Activated T-cell treated with anti-CD3 and anti-CD28 coated beads for 48 hours (primary cell): Measurements from ENCODE around the gene PHRF1.

ENCODE experiments used
- DNase-seq: peaks from one replicate; pipeline ENCODE4 v3.0.0-alpha.2; 2020; ENCODE audit warnings: low read depth

PHRF1 gene

GRCh38 chr11:596374-596773, 20.1 kb downstream of the PHRF1 start:
- DNase-seq = no peak

DNA sequence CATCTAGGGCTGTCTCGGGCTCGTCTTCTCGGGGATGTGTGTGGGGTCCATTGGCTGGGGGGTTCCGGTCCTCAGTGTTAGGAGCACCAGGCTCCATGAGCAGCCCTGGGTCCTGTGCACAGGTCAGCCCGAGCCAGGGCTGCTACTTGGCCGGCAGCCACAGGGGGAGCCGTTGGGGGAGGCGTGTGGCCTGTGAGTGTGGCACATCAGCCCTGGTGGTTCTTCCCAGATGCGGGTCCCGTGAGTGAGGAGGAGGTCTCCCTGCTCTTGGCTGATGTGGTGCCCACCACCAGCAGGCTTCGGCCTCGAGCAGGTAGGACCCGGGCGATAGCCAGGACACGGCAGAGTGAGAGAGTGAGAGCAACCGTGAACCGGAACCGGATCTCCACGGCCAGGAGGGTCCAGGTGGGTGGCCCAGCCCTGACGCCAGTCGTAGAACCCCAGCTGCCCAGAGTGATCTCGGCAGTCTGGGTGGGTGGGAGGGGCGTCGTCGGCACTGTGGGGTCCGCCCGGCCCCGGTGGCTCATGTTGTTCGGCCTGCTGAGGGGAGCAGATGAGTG, 21.0 kb downstream of the PHRF1 start:
- no peak for DNase-seq

DNA sequence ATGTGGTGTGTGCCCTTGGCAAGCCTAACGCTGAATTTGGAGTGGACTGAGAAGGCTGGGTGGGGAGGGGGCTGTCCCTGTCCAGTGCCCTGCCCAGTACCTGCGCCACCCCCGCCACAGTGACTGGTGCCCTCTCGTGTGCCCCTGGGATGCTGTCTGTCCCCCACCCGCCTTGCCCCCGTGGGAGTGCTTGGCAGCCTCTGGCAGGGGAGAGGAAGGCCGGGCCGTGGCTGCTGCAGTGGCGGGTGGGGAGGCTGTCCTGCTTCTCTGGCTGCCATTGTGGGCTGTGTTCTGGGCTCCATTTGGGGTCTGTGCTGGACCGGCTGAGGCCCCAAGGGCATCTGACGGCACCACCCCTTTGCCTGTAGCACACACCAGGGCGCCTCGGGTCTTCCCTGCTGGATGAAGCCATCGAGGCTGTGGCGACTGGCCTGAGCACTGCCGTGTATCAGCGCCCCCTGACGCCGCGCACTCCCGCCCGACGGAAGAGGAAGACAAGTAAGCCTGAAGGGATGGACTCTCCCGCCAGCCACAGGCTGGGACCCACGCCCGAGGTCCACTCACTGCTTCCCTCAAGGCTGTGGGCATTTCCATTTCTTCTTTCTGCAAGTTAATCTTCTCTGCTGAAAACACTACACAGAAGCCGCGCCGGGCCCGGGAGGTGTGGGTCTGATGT, 21.9 kb downstream of the PHRF1 start:
- no peak for DNase-seq

DNA sequence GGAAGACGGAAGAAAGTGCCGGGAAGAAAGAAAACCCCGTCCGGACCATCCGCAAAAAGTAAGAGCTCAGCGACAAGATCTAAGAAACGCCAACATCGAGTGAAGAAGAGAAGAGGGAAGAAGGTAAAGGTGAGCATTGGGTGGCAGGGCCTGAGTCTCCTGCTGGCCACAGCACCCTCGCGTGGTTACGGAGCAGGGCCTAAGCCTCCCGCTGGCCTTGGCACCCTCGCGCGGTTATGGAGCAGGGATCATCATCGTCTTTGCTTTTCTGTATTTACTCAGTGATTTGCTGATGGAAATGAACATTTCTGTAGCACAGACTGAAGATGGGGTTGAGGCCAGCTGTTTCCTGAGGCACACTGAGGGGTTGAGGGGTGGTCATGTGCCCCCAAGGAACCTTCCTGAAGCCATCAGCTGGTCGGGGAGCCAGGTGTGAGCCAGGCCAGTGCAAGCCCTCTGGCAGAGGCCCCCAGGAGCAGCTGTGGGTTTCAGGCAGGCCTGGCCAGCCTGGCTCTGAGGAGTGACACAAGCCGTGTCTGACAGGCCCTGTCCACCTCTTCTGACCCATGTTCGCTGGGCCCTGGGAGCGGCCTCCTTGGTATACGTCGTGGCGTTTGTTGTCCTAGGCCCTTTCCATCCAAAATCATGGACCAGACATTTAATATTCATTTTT, 25.4 kb downstream of the PHRF1 start:
- no peak for DNase-seq

DNA sequence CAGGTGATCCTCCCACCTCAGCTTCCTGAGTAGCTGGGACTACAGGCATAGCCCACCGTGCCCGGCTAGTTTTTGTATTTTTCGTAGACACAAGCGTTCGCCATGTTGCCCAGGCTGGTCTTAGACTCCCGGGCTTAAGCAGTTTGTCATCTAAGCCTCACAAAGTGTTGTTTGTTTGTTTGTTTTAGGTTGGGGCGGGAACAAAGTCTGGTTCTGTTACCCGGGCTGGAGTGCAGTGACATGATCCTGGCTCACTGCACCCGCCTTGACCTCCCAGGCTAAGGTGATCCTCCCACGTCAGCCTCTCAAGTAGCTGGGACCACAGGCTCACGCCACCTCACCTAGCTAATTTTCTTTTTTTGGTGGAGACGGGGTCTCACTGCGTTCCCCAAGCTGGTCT, 26.9 kb downstream of the PHRF1 start:
- DNase-seq = no peak

GRCh38 chr11:605286-606129, 29.2 kb downstream of the PHRF1 start:
- DNase-seq = no peak

DNA sequence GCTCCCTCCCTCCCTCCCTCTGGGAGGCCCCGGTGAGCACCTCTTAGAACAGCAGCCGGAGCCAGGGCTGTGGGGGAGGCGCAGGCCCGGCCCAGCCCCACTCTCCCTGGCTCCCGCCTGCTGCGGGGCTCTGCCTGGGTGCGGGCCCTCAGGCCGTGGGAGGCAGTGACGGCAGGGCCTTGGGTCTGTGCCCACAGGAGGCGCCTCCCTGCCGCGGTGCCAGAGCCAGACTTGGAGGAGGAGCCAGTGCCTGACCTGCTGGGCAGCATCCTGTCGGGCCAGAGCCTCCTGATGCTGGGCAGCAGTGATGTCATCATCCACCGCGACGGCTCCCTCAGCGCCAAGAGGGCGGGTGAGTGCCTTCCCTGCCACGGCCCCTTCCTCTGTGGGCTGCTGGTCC, 30.0 kb downstream of the PHRF1 start:
- no peak for DNase-seq

DNA sequence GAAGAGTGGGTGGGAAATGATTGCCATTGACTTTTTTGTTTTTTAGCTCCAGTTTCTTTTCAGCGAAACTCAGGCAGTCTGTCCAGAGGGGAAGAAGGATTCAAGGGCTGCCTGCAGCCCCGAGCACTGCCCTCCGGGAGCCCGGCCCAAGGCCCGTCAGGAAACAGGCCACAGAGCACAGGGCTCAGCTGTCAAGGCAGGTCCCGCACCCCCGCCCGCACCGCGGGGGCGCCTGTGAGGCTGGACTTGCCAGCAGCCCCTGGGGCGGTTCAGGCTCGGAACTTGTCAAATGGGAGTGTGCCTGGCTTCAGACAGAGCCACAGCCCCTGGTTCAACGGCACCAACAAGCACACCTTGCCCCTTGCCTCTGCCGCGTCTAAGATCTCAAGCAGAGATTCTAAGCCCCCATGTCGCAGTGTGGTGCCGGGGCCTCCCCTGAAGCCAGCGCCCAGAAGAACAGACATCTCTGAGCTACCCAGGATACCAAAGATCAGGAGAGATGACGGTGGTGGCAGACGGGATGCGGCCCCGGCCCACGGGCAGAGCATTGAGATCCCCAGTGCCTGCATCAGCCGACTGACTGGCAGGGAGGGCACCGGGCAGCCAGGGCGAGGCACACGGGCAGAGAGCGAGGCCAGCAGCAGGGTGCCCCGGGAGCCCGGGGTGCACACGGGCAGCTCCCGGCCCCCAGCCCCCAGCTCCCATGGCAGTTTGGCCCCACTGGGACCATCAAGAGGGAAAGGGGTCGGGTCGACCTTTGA, 30.9 kb downstream of the PHRF1 start:
- DNase-seq = no peak

- DNase-seq = no peak
These were observed 31.8 kb downstream of the PHRF1 start for GRCh38 chr11:607971-608659.

DNA sequence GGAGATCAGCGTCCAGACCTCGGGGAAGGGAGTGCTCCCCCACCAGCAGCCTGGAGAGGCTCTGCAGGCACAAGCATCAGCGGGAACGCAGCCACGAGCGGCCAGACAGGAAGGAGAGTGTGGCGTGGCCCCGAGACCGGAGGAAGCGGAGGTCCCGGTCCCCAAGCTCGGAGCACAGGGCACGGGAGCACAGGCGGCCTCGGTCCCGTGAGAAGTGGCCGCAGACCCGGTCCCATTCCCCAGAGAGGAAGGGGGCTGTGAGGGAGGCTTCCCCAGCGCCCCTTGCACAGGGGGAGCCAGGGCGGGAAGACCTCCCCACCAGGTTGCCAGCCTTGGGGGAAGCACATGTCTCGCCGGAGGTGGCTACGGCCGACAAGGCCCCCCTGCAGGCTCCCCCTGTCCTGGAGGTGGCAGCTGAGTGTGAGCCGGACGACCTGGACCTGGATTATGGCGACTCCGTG, 32.6 kb downstream of the PHRF1 start:
- no peak for DNase-seq

GRCh38 chr11:609341-609811, 33.1 kb downstream of the PHRF1 start:
- no peak for DNase-seq

GRCh38 chr11:610146-610801, 34.0 kb downstream of the PHRF1 start:
- no peak for DNase-seq

DNA sequence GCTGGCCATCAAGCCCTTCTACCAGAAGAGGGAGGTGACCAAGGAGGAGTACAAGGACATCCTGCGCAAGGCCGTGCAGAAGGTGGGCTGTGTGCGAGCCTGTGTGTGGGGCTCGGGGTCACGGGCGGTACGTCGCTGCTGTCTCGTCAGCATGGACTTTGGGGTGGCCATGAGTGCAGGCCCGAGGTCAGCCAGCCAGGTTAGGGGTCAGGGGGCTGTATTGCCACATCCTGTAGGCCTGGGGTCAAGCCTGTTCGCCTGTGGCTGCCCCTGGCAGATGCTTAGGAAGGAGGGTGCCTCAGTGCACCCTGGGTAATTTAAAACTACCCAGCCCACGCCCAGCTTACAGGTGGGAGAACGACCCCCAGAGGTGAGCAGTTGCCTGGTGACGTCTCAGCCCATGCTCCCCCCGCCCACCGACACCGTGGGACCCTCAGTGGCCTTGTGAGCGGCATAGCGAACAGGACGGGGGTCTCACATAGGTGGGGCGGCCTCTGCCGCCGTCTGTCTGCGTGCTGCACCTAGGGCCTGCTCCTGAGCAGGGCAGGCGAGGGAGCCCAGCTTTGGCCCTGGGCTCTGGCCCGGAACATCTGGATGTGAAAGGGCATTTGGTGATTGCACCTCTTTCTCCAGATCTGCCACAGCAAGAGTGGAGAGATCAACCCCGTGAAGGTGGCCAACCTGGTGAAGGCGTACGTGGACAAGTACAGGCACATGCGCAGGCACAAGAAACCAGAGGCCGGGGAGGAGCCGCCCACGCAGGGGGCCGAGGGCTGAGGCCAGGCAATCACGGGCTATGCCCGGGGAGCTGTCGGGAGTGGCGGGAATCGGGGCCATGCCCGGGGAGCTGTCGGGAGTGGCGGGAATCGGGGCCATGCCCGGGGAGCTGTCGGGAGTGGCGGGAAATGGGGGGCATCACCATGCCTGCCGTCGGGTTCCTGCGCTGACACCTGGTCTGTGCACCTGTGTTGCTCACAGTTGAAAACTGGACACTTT, 35.0 kb downstream of the PHRF1 start:
- DNase-seq = no peak

DNA sequence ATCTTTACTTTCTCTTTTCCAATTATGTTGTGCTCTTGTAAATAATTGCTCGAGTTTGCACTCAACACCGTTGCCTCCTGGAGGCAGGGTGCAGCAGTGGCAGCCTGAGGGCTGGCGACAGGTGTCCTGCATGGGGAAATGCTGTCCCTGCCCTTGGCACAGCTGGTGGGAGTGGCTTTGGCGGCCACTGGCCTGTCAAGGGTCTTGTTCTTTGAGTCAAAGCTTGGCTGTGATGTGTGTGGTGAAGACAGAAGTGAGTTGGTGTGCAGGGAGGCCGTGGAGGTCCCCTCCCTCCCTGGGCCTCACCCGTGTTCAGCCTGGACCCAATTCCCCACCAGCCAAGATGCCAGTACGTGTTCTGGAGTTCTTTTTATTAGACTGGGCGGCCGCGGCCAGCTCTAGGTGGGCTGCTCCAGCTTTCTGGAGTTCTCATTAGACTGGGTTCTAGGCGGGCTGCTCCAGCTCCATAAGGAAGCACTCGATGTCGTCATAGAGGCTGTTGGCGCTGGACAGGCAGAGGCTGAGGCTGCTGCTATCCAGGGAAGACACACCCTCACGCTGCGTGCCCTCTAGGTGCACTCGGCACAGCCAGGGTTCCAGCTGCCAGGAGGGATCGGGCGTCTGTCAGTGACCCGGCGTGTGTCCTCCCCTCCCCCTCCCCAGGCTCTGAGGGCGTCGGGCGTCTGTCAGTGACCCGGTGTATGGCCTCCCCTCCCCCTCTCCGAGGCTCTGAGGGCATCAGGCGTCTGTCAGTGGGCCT, 36.1 kb downstream of the PHRF1 start:
- no peak for DNase-seq

DNA sequence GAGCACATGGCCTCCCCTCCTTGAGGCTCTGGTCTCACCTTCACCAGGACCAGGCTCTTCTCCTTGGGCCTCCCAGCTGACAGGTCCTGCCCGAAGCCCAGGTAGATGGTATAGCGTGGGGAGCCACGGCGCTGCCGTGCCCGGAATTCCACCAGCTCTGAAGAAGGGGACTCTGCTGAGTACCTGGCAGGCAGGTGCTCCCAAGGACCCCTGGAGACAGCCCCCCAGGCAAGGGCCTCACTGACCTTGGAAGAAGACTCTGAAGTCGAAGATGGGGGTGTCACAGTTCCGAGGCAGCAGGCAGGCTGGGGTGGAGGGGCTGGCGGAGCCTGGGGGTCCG, 36.7 kb downstream of the PHRF1 start:
- DNase-seq = no peak

- DNase-seq = peak; percentile 72
These were observed 37.2 kb downstream of the PHRF1 start for GRCh38 chr11:613369-613968.

DNA sequence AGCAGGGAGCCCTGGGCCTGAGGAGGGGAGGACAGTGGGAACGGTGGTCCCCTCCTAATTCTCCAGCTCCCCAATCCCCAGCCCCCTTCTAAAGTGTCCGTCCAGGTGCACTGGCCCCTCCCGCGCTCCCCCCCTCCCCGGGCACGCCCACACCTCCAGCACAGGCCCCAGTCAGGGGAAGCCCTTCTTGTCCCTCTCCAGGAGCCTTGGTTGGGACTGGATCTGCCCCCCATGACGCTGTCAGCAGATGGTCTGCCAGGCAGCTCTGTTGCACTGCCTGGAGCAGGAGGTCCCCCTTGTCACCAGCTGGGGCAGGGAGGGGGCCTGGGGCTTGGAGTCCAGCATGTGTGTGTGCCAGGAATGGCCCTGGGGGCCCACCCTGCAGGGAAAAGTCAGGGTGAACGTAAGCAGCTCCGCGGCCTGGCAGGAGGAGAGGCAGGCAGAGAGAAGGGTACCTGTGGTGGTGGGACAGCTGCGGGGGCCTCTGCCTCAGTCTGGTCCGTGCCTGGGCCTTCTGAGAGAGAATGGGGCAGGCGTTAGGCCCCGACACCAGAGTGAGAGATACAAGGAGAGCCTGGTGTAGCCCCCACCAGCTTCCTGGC, 37.9 kb downstream of the PHRF1 start:
- DNase-seq = no peak
